Measurements from ENCODE around the gene BSPH1. TPM values are rescaled to one million over a fixed set of nuclear protein-coding genes. Genes with fewer than 3 reads are reported as not detected.

BSPH1 gene
- total RNA-seq, 1 donor from 2014 or later: not detected

GRCh38 chr19:48006762-48007161 lies 14.8 kb upstream of the BSPH1 start:
- DNase-seq (ENCODE audit: low spot score, unreplicated experiment): no peak
- Mint-ChIP-seq H3K4me1 (ENCODE audit: low read depth) (no peaks in the 10 kb centered on the region), H3K27ac (no peak overlapping the region), H3K27me3 (peaks cover 15% of the 10 kb centered on the region), H3K9me3 (ENCODE audit: low read depth) (peaks cover 4% of the 10 kb centered on the region), H3K4me3 (ENCODE audit: low read depth) (no peak overlapping the region), H3K36me3 (ENCODE audit: insufficient read depth) (no peaks in the 10 kb centered on the region)
- TF ChIP-seq CTCF (IDR thresholded peaks at IDR 0.05; ENCODE audit: unreplicated experiment): no peak

- H3K27me3 Mint-ChIP-seq: peaks cover 15% of the 10 kb centered on the region
- TF ChIP-seq CTCF (IDR thresholded peaks at IDR 0.05; ENCODE audit: unreplicated experiment): no peak
- H3K36me3 Mint-ChIP-seq (ENCODE audit: insufficient read depth): no peaks in the 10 kb centered on the region
- H3K4me3 Mint-ChIP-seq (ENCODE audit: low read depth): no peak overlapping the region
- no peak overlapping the region for H3K27ac Mint-ChIP-seq
- no peaks in the 10 kb centered on the region for H3K4me1 Mint-ChIP-seq (ENCODE audit: low read depth)
- peaks cover 4% of the 10 kb centered on the region for H3K9me3 Mint-ChIP-seq (ENCODE audit: low read depth)
- DNase-seq (ENCODE audit: low spot score, unreplicated experiment): no peak
Measured at GRCh38 chr19:48004236-48004635, 12.3 kb upstream of the BSPH1 start.

GRCh38 chr19:48000846-48001245 lies 8.9 kb upstream of the BSPH1 start:
- peaks cover 7% of the 10 kb centered on the region for H3K9me3 Mint-ChIP-seq (ENCODE audit: low read depth)

GRCh38 chr19:47998800-47999199 lies 6.8 kb upstream of the BSPH1 start:
- no peak overlapping the region for H3K27ac Mint-ChIP-seq
- H3K36me3 Mint-ChIP-seq (ENCODE audit: insufficient read depth): no peaks in the 10 kb centered on the region
- H3K4me1 Mint-ChIP-seq (ENCODE audit: low read depth): no peaks in the 10 kb centered on the region

More at GRCh38 chr19:48000846-48001245, 8.9 kb upstream of the BSPH1 start:
- Mint-ChIP-seq H3K27ac (no peak overlapping the region), H3K4me1 (ENCODE audit: low read depth) (no peaks in the 10 kb centered on the region), H3K4me3 (ENCODE audit: low read depth) (no peak overlapping the region), H3K36me3 (ENCODE audit: insufficient read depth) (no peaks in the 10 kb centered on the region), H3K27me3 (peaks cover 11% of the 10 kb centered on the region)
- TF ChIP-seq CTCF (IDR thresholded peaks at IDR 0.05; ENCODE audit: unreplicated experiment): no peak
- no peak for DNase-seq (ENCODE audit: low spot score, unreplicated experiment)

GRCh38 chr19:47996230-47996727 lies 4.3 kb upstream of the BSPH1 start:
- Mint-ChIP-seq H3K27me3 (peaks cover 20% of the 10 kb centered on the region), H3K36me3 (ENCODE audit: insufficient read depth) (no peaks in the 10 kb centered on the region), H3K27ac (no peak overlapping the region), H3K9me3 (ENCODE audit: low read depth) (peaks cover 7% of the 10 kb centered on the region), H3K4me3 (ENCODE audit: low read depth) (no peak overlapping the region), H3K4me1 (ENCODE audit: low read depth) (no peaks in the 10 kb centered on the region)
- TF ChIP-seq CTCF (IDR thresholded peaks at IDR 0.05; ENCODE audit: unreplicated experiment): no peak
- DNase-seq (ENCODE audit: low spot score, unreplicated experiment): no peak

More at GRCh38 chr19:47998800-47999199, 6.8 kb upstream of the BSPH1 start:
- DNase-seq (ENCODE audit: low spot score, unreplicated experiment): no peak
- no peak overlapping the region for H3K4me3 Mint-ChIP-seq (ENCODE audit: low read depth)
- H3K9me3 Mint-ChIP-seq (ENCODE audit: low read depth): peaks cover 7% of the 10 kb centered on the region
- no peak for TF ChIP-seq CTCF (IDR thresholded peaks at IDR 0.05; ENCODE audit: unreplicated experiment)
- H3K27me3 Mint-ChIP-seq: peaks cover 17% of the 10 kb centered on the region
